ENCODE results near the gene SMARCD3. TPM values are rescaled to one million over a fixed set of nuclear protein-coding genes. Genes with fewer than 3 reads are reported as not detected.

SMARCD3 gene
- total and polyA plus RNA-seq, 2 of the 13 experiments (the other 11 are each of a cell fraction or from before 2014, with no cell fraction given), result 0.20 to 0.62 TPM

DNA sequence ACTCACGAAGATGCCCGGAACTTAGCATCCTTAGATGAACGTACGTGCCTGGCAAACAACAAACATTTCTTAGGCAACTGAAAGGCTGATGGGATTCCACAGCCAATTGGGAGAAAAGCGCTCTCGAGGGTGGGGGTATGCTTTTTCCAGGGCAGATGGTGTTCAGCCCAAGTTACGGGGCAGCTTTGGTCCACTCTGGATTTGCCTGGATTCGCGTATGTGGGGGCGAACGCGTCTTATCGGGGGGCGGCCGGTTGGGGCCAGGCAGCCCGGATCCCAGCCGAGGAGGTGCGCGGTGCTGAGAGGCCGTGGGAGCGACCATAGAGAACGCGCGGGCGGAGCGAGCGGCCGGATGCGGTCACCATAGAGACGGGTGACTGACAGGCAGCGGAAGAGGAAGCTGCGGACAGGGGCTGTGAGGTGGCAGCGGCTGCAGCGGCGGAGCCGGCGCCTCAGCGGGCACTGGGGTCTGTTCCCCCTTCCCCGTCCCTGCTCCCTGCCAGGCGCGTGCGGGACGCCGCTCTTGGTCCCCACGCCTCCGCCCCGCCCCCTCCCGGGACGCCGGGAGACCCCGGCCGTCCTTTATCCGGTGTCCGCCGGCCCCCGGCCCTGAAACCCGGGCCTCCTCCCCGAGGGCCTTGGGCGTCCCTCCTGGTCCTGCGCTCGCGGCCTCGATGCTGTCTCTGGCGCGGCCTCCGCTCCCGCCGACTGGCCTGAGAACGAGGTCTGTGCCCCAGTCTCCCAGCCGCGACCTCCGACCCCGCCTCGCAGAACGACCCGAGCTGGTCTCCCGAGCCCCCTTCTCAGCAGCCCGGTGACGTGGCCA lies 16.2 kb downstream of the SMARCD3 start, which contains the start of gene CHPF2 (continued):
- TF ChIP-seq ZNF883 (CRISPR knock-in tag; IDR thresholded peaks at IDR 0.05; ENCODE audit: not compliant biosample characterization) (no peak), MXD4 (CRISPR knock-in tag; IDR thresholded peaks at IDR 0.05) (peak; percentile 59; the same call in 1 of the 2 replicates), ZNF274 (CRISPR knock-in tag; IDR thresholded peaks at IDR 0.05) (peak; percentile 69; the same call in 1 of the 2 replicates), SP2 (CRISPR knock-in tag; IDR thresholded peaks at IDR 0.05) (peak; percentile 67), ZFP90 (CRISPR knock-in tag; IDR thresholded peaks at IDR 0.05; ENCODE audit: borderline replicate concordance) (no peak), SP4 (CRISPR knock-in tag; IDR thresholded peaks at IDR 0.05) (peak; percentile 63; the same call in 1 of the 2 replicates), PHF5A (CRISPR knock-in tag; IDR thresholded peaks at IDR 0.05; ENCODE audit: low read depth, unreplicated experiment) (no peak), PCBP2 (optimal IDR thresholded peaks at IDR 0.05; ENCODE audit: low read depth, low read length, poor library complexity, severe bottlenecking) (no peak), RCOR2 (CRISPR knock-in tag; IDR thresholded peaks at IDR 0.05) (no peak), PRPF4 (IDR thresholded peaks at IDR 0.05; ENCODE audit: low read depth, low read length, poor library complexity, severe bottlenecking) (no peak), MAFG (CRISPR knock-in tag; IDR thresholded peaks at IDR 0.05) (no peak), SRSF9 (IDR thresholded peaks at IDR 0.05; ENCODE audit: borderline replicate concordance, insufficient read depth, low read depth, low read length, poor library complexity, severe bottlenecking) (no peak), SSRP1 (CRISPR knock-in tag; IDR thresholded peaks at IDR 0.05) (no peak), GATAD1 (CRISPR knock-in tag; IDR thresholded peaks at IDR 0.05) (peak; percentile 90), ZNF850 (CRISPR knock-in tag; conservative IDR thresholded peaks at IDR 0.05) (no peak), KDM5B (CRISPR knock-in tag; IDR thresholded peaks at IDR 0.05; ENCODE audit: borderline replicate concordance) (peak; percentile 15; the same call in 1 of the 2 replicates), MEIS2 (CRISPR knock-in tag; IDR thresholded peaks at IDR 0.05) (peak; percentile 92; the same call in 1 of the 2 replicates), ZSCAN12 (CRISPR knock-in tag; IDR thresholded peaks at IDR 0.05) (no peak), ZNF558 (CRISPR knock-in tag; IDR thresholded peaks at IDR 0.05; ENCODE audit: borderline replicate concordance) (no peak)
- TF ChIP-seq, protein P1, sequence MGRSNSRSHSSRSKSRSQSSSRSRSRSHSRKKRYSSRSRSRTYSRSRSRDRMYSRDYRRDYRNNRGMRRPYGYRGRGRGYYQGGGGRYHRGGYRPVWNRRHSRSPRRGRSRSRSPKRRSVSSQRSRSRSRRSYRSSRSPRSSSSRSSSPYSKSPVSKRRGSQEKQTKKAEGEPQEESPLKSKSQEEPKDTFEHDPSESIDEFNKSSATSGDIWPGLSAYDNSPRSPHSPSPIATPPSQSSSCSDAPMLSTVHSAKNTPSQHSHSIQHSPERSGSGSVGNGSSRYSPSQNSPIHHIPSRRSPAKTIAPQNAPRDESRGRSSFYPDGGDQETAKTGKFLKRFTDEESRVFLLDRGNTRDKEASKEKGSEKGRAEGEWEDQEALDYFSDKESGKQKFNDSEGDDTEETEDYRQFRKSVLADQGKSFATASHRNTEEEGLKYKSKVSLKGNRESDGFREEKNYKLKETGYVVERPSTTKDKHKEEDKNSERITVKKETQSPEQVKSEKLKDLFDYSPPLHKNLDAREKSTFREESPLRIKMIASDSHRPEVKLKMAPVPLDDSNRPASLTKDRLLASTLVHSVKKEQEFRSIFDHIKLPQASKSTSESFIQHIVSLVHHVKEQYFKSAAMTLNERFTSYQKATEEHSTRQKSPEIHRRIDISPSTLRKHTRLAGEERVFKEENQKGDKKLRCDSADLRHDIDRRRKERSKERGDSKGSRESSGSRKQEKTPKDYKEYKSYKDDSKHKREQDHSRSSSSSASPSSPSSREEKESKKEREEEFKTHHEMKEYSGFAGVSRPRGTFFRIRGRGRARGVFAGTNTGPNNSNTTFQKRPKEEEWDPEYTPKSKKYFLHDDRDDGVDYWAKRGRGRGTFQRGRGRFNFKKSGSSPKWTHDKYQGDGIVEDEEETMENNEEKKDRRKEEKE (IDR thresholded peaks at IDR 0.05), result no peak
- TF ChIP-seq, protein P2, sequence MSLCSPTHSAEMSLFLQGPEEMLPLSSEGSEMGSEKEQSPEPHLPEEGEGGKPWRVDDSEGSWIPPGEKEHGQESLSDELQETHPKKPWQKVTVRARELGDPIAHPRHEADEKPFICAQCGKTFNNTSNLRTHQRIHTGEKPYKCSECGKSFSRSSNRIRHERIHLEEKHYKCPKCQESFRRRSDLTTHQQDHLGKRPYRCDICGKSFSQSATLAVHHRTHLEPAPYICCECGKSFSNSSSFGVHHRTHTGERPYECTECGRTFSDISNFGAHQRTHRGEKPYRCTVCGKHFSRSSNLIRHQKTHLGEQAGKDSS (CRISPR knock-in tag; IDR thresholded peaks at IDR 0.05; ENCODE audit: borderline replicate concordance, low read depth), result no peak
- TF ChIP-seq, protein P3, sequence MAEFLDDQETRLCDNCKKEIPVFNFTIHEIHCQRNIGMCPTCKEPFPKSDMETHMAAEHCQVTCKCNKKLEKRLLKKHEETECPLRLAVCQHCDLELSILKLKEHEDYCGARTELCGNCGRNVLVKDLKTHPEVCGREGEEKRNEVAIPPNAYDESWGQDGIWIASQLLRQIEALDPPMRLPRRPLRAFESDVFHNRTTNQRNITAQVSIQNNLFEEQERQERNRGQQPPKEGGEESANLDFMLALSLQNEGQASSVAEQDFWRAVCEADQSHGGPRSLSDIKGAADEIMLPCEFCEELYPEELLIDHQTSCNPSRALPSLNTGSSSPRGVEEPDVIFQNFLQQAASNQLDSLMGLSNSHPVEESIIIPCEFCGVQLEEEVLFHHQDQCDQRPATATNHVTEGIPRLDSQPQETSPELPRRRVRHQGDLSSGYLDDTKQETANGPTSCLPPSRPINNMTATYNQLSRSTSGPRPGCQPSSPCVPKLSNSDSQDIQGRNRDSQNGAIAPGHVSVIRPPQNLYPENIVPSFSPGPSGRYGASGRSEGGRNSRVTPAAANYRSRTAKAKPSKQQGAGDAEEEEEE (CRISPR knock-in tag; IDR thresholded peaks at IDR 0.05; ENCODE audit: borderline replicate concordance), result no peak
- TF ChIP-seq, protein P4, sequence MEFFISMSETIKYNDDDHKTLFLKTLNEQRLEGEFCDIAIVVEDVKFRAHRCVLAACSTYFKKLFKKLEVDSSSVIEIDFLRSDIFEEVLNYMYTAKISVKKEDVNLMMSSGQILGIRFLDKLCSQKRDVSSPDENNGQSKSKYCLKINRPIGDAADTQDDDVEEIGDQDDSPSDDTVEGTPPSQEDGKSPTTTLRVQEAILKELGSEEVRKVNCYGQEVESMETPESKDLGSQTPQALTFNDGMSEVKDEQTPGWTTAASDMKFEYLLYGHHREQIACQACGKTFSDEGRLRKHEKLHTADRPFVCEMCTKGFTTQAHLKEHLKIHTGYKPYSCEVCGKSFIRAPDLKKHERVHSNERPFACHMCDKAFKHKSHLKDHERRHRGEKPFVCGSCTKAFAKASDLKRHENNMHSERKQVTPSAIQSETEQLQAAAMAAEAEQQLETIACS (CRISPR knock-in tag; IDR thresholded peaks at IDR 0.05), result no peak

Data from HepG2 (cell line).